ENCODE measurements around the gene A1BG. TPM values are rescaled to one million over a fixed set of nuclear protein-coding genes. Genes with fewer than 3 reads are reported as not detected.
"Not testable (repeated sequence)": the region's sequence is repeated elsewhere in the genome, so short reads cannot be mapped to it uniquely, and the experiment has no call there.

Gene A1BG
- polyA plus RNA-seq, 4 donors: 0.89 to 1.9 (median 1.3) TPM

DNA sequence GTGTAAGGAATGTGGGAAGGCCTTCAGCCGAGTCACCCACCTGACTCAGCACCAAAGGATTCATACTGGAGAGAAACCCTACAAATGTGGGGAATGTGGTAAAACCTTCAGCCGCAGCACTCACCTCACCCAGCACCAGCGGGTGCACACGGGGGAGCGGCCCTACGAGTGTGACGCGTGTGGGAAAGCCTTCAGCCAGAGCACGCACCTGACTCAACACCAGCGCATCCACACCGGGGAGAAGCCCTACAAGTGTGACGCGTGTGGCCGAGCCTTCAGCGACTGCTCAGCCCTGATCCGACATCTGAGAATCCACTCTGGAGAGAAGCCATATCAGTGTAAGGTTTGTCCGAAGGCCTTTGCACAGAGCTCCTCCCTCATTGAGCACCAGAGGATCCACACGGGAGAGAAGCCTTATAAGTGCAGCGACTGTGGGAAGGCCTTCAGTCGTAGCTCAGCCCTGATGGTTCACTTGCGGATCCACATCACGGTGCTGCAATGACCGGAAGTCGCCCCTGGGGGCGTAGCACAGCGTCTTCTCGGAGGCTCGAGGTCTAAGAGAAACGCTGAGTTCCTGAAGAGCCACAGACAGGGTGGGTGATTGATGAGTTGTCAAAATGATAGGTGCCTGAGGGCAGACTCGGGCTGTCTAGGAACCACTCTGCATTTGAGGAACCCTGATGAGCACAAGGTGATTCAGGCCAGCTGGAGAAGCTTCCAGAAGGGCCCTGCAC, 14.3 kb downstream of the A1BG start:
- DNase-seq (ENCODE audit: low read depth in 4 of 4, low spot score in 3 of 4): no peak

DNA sequence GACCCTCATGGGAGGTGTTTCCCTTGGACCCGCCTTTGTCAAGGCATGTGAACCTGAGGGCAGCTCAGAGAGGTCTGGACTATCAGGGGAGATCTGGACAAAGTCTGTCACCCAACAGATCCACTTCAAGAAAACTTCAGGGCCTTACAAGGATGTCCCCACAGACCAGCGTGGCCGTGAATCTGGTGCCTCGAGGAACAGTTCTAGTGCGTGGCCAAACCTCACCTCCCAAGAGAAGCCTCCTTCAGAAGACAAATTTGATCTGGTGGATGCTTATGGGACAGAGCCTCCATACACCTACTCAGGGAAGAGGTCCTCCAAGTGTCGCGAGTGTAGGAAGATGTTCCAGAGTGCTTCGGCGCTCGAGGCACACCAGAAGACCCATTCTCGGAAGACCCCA, 15.0 kb downstream of the A1BG start:
- DNase-seq (ENCODE audit: low read depth in 4 of 4, low spot score in 3 of 4): no peak

DNA sequence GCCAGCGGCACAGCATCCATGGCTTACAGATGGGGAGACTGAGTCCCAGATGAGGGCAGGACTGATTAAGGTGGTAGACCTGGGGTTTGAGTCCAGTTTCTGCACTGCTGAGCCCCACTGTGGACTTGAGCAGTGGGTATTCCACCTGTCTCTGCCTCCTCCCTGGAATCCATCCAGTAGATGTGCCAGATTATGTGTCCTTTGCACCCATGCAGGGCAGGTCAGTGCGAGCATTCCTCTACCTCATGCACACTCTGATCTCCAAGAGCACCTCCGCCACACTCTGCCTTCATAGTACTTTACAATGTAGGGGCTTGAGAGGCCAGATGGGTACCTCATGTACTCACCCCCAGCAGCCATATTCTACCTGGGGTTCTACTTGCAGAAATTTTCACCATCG, 16.5 kb downstream of the A1BG start:
- no peak for DNase-seq (ENCODE audit: low read depth in 4 of 4, low spot score in 3 of 4)

DNA sequence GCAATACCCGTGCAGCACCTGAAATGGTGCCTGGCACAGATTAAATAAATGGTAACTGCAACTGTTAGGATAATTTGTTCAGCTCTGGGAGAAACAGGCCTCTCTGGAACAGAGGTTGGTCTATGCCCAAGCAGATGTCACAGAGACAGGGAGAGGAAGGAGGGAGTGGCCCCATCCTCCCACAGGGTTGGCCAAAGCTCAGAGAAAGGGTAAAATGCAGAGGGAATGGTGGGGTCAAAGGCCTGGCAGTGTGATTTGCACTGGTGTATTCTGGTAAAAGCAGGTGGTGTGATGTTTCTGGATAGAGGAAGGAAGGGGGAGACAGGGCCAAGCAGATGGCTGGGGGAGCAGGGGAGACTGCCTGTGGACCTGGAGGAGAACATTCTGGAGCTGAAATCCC, 17.1 kb downstream of the A1BG start:
- DNase-seq (ENCODE audit: low read depth in 4 of 4, low spot score in 3 of 4): no peak

DNA sequence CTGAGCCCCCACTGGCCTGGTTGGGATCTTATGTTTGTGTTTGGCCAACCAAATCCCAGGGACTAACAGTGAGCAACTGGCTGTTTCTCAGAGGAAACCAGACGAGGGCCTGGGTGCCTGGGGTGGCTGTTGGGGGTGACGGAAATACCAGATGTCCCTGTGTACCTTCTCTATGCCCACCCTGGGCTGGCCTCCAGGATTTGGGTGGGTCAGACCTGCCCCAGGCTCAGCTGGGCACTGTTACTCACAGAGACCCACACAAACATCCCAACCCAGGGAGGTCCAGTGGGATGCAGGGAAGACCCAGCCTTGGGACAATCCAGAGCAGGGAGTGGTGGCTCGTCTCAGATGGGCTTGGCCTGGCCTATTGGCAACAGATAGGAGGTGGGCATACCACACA, 17.7 kb downstream of the A1BG start:
- no peak for DNase-seq (ENCODE audit: low read depth in 4 of 4, low spot score in 3 of 4)

DNA sequence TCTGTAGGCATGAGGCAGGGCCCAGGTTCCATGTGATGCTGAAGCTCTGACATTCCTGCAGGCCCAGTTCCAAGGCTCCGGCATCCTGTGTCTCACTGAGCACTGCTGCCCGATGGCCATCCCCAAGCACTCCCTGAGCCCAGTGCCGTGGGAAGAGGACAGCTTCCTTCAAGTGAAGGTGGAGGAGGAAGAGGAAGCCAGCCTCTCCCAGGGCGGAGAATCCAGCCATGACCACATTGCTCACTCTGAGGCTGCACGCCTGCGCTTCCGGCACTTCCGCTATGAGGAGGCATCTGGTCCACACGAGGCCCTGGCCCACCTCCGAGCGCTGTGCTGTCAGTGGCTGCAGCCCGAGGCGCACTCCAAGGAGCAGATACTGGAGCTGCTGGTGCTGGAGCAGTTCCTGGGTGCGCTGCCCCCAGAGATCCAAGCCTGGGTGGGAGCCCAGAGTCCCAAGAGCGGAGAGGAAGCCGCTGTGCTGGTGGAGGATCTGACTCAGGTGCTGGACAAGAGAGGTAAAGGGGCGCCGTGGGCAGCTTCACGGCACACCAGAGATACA, 18.5 kb downstream of the A1BG start:
- no peak for DNase-seq (ENCODE audit: low read depth in 4 of 4, low spot score in 3 of 4)

DNA sequence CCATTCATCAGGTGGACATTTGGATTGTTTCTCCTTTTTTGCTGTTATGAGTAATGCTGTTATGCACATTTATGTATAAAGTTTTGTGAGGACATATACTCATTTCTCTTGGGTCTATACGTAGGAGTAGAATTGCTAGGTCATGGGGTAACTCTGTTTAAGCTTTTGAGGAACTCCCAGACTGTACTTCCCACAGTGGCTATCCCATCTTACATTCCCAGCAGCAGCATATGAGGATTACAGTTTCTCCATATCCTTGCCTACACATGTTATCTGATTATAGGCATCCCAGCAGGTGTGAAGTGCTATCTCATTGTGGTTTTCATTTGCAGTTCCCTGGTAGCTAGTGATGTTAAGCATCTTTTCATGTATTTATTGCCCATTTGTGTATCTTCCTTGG, 20.6 kb downstream of the A1BG start:
- DNase-seq (ENCODE audit: low read depth in 4 of 4, low spot score in 3 of 4): no peak

DNA sequence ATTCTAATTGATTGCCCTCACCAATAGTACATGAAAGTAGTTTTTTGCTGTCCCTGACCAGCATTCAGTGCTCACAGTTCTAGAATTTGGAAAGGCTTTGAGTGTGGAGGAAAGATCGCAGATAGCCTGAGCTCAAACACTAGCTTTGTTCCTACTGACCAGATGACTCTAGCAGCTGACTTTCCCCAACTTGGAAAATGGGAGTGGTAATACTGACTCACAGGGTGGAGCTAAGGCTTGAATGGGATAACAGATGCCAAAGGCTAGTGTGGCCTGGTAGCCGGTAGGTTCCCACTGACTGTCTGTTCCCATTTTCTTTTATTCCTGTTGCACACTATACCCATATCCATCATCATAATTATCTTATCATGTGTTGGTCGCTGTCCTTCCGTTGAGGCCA, 22.8 kb downstream of the A1BG start:
- no peak for DNase-seq (ENCODE audit: low read depth in 4 of 4, low spot score in 3 of 4)

DNA sequence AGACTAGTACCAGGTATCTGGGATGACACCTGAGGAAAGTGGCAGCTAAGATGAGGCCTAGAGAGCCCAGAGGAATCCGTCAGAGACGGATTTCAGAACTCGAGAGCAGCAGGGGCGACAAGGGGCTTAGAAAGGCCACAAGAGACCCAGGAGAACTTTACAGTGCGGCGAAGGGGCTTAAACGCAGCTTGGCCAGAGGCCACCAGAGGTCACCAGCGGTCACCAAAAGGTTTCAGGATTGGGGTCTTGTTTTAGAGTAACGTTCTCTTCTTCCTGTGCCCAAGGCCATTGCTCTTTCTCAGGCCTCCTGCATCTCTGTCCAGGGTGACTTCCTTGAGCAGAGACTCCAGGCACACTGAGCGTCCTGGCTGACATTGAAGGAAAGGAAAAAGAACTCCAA, 24.3 kb downstream of the A1BG start:
- DNase-seq (ENCODE audit: low read depth in 4 of 4, low spot score in 3 of 4): no peak

DNA sequence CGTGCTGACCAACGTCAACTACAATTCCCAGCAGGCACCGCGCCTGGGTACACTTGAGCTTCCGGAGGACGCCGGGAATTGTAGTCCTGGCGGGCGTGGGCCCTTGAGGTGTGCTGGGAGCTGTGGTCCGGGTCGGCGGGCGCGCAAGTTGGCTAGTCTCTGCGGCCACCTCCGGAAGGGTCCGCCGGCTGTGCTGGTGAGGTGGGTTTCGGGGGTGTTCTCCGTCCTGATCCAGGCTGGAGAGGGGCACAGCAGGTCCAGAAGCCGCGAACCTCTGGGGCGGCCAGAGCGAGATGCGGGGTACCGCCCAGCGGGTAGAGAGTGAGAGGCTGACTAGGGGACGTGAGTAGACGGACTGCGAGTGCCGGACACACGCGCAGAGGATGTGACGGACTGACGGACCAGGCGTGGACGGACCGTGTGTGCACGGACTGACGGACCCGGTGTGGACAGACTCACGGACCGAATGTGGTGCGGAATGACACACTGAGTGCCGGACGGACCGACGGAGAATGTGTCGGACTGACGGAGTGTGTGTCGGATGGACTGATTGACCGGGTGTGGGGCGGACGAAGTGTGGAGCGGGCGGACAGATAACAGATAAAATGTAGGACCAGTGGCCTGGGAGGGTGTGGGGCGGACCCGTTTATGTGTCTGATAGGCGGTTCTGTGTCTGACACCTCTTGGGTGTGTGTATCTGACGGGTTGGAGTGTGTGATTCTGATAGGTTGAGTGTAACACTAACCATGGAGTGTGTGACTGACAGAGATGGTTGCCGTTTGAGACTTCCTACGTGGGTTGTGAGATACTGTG, 26.2 kb downstream of the A1BG start, which contains the start of gene ZSCAN22:
Gene ZSCAN22, plus strand, starts transcription at position 81 of the 813 bp plus-strand sequence. CDS start 7,809 bp downstream, outside the sequence.
- peak; percentile 89 to 95 (median 92) for DNase-seq (ENCODE audit: low read depth in 4 of 4, low spot score in 3 of 4)

DNA sequence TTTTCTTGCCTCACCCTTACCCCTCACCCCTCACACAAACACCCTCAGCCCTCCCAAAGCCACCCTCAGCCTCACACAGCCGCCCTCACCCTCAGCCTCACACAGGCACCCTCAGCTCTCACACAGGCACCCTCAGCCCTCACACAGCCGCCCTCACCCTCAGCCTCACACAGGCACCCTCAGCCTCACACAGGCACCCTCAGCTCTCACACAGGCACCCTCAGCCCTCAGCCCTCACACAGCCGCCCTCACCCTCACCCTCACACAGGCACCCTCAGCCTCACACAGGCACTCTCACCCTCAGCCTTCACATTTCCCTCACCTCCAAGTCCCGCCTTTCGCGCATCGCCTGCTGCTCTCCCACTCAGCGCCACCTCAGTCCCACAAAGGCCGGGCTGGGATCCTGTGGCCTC, 26.8 kb downstream of the A1BG start:
- DNase-seq (ENCODE audit: low read depth in 4 of 4, low spot score in 3 of 4): no peak

DNA sequence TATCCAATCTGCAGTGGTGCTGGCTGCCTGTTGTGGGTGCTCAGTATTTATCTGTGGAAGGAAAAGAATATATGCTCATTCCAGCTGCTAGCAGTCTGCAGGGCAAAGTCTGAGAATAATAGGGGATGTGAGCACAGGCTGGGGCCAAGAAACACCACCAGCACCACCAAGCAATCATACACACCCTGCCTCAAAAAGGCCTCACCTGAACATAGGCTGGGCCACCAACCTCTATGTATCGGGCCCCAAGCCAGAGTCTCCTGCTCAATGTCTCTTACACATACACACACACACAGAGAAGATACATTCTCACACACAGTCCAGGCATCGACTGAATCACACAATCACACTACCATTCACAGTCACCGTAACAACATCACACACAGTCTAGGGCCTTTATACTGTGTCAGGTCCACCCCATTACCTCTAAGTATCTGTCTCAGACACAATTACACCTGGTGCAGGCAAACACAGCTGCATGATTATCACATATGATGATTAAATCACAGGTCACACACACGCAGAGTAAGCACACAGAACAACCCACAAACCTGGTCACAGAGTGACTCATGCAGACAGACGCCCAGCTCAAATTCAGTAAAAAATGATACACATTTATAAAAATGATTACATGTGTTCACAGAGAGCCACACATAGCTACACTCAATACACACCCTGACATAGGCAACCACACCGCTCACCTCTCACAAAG, 27.8 kb downstream of the A1BG start:
- DNase-seq (ENCODE audit: low read depth in 4 of 4, low spot score in 3 of 4): no peak

DNA sequence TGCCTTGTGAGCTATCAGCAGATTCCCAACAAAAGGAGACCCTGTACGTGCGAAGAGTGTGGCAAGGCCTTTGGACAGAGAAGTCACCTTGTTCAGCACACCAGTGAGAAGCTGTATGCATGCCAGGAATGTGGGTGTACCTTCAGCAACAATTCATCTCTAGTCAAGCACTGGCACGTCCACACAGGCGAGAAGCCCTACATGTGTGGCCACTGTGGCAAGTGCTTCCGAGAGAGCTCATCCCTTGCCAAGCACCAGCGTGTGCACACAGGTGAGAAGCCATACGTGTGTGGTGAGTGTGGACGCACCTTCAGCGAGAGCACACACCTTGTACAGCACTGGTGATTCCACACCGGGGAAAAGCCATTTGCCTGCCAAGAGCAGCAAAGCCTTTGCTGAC, 34.1 kb downstream of the A1BG start:
- DNase-seq (ENCODE audit: low read depth in 4 of 4, low spot score in 3 of 4): no peak

DNA sequence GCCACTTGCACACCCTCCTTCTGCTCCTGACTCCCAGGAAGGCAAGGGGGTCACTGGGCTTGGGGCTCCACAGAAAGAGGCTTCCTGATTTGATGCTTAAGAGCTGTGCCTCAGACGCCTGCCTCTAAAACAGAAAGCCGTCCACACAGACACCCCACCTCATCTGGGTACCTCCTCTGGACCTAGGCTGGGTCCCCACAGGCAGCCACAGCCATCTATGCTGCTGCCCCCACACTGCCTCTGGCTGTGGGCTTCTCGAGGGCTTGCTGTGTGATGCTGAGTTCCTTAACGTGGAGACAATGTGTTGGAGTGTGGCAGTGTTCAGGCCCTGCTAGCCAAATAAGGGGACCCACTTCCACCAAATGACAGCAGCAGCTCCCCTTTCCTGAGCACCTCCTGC, 35.0 kb downstream of the A1BG start:
- DNase-seq (ENCODE audit: low read depth in 4 of 4, low spot score in 3 of 4): no peak

DNA sequence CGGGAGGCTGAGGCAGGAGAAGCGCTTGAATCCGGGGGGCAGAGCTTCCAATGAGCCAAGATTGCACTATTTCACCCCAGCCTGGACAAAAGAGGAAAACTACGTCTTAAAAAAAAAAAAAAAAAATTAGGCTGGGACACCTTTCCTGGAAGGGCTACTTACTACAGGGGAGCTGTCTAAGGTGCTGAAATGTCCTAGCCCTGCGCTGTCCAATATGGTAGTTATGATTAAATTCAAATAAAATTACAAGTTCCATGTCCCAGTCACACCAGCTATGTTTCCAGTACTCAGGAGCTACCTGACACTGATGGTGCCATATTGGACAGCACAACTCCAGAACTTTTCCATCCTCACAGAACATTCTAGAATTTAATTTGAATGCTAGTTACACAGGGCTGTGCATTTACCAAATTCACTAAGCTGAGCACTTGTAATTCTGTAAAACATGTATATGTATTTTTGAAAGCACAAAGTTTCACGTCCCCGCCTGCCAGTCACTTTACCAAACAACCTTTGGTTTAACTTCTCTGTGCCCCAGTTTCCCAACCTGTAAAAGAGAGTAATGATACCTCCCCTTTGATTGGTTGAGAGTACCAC, 35.7 kb downstream of the A1BG start:
- DNase-seq (ENCODE audit: low read depth in 4 of 4, low spot score in 3 of 4): peak in 2 of 4 donors; percentile 14 to 37

DNA sequence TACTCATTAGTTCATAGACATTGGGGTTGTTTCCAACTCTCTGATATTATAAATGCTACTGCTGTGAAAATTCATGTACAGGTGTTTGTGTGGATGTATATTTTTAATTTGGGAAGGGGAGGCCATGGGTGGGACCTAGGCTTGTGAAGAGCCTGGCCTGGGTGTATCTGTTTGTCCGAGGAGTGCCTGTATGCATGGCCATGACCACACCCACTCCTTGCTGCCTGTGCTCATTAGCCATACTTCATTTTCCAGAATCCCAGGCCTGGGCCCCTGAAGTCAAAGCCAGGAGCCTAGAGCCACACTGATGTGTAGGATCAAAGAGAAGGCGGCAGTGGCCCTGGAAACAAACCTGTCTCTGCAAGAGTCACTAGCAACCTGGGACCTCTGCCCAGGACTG, 37.7 kb downstream of the A1BG start:
- DNase-seq (ENCODE audit: low read depth in 4 of 4, low spot score in 3 of 4): no peak

DNA sequence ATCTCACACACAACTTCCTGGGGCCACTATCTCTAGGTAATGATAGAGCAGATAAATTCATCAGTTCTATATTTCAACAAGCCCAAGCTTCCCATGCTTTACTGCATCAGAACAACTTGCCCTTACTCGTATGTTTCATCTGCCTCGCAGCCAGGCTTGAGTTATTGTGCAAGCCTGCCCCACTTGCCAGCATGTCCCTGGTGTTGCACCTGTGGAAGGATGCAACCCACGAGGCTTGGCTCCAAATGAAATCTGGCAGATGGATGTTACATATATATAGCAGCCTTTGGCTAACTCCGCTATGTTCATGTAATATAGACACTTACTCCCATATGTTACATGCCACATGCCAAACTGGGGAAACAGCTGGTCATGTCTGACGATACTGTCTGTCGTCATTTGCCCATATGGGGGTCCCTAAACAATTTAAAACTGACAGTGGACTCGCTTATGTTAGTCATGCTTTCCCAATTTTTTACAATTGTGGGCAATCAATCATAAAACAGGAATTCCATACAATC, 41.9 kb downstream of the A1BG start:
- no peak for DNase-seq (ENCODE audit: low read depth in 4 of 4, low spot score in 3 of 4)

DNA sequence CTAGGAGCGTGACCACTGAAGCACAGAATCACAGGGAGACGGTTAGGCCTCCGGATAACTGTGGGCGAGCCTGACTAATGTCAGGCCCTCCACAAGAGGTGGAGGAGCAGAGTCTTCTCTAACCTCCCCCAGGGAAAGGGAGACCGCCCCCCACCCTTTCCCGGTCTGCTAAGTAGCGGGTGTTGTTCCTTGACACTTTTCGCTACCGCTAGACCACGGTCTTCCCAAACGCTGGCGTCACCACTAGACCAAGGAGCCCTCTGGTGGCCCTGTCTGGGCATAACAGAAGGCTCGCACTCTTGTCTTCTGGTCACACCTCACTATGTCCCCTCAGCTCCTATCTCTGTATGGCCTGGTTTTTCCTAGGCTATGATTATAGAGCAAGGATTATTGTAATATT, 42.6 kb downstream of the A1BG start:
- DNase-seq (ENCODE audit: low read depth in 4 of 4, low spot score in 3 of 4): not testable (repeated sequence)

DNA sequence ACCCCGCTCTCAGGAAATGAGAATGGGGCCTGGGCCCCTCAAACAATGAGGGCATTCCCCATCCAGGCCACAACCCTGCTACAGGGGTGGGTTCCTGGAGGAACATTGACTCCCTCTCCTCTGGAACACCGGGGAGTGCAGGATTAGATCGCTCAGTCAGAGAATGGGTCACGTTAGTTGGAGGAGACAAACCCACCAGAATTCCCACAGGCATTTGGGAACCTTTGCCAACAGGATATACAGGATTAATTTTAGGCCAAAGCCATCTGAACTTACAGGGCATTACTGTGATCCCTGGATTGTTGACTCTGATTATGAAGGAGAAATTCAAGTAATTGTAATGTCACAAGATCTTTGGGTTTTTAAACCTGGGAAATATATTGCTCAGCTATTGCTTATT, 45.6 kb downstream of the A1BG start:
- DNase-seq (ENCODE audit: low read depth in 4 of 4, low spot score in 3 of 4): no peak

DNA sequence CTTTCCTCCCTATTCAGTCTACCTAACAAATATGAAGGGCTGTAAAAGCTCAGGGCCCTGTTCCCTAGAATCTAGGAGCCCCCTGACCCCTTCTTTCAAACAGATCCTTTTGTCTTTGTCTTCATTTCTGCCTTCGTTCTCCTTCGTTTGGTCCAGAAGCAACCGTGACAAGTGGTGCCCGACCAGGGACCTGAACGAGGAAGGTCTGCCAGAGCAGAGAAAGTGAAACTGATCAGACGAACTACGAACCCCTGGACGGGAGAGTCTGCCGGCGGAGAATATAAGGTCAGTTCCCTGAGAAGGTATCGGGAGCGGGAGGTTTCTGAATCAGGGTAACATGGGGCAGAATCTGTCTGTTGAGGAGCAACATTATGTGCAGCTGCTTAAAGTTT, 47.4 kb downstream of the A1BG start:
- DNase-seq (ENCODE audit: low read depth in 4 of 4, low spot score in 3 of 4): no peak
